ENCODE measurements around the gene ENHO.
"Not testable (repeated sequence)": the region's sequence is repeated elsewhere in the genome, so short reads cannot be mapped to it uniquely, and the experiment has no call there.

Gene ENHO

DNA sequence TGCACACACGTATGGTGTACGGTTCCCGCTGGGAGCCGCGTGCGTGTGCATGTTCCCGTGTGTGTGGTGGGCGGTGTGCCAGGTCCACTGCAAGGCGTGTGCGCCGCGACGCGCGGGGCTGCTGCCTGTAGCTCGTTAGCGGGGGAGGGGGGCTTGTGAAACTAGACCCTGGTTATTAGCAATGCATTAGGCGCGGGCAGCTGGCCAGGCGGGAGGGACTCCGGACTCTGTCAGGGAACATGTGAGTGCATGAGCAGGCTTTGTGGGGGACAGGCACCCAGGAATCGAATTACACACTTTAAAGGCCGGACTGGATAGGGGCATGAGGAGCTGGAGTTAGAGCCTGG lies 32.2 kb upstream of the ENHO start:
- no peak for DNase-seq

DNA sequence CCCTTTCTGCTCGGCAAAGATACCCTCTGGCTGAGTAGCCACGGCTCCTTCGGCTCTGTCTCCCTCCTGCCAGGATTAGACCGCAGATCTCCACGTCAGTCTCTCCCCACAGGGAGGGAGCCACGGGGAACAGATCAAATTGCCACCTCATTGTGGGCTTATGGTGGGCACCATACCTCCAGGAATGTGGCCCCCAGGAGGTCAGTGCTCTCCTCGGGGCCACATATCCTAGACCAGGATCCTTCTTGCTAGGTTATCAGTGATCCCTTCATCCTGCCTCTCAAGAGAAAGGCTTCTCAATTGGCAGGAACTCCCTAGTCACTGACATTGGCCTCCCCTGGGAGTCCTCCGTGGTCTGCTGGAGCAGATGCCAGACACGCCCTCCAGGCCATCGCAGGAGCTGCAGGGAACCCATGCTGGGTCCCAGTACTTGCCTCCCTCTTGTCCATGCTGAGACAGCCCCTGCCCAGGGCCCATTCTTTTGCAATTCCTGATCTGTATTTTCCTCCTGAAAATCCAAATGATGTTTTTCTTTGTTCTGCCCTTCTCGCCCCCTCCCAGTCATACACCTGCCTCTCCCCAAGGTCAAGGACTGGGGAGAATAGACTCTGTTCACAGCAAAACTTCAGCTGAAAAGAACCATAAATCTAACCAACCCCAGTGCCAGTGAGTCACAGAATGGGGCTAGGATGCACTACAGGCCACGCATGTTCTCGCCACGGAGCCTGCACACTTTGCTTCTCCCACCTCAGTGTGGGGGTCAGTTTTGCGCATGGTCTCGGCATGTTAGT lies 31.6 kb upstream of the ENHO start:
- DNase-seq: no peak

DNA sequence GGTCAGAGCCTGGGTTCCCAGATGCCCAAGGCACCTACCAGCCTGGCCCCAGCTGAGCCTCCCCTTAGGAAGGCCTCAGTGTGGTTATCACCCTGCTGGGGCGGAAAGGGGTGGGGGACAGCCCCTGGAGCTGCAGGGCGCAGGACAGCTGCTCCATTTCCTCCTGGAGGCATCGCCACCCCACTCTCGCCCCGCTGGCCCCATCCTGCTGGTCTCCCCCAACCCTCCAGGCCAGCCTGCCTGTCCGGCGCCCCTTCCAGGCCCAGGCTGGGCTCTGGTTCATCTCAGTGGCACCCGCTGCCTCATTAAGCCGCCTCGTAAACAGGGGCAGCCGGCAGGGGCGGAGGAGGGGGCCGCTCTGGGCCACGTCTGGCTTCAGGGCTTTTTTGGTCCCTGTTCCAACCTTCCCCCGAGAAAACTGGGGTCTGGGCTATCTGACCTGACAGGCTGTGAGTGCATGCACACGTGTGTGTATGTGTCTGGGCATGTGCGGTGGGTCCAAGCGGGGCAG lies 30.8 kb upstream of the ENHO start:
- DNase-seq: no peak

DNA sequence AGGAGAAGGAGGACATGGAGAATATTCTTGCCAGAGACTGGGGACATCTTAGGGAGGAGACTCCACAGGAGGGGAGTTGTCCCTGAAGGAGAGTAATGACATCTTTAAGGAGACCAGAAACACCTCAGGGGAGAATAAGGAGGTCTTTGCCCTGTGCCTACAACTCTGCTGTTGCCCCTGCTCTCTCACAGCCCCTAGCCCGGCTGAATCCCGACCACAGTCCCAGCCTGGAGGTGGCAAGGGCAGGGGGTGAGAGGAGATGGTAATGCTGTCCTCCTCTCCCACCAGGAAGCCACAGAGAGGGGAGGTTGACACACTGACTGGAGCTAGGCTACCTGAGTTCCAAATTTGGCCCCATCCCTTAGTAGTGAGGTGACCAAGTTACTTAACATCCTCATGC lies 30.2 kb upstream of the ENHO start:
- no peak for DNase-seq

DNA sequence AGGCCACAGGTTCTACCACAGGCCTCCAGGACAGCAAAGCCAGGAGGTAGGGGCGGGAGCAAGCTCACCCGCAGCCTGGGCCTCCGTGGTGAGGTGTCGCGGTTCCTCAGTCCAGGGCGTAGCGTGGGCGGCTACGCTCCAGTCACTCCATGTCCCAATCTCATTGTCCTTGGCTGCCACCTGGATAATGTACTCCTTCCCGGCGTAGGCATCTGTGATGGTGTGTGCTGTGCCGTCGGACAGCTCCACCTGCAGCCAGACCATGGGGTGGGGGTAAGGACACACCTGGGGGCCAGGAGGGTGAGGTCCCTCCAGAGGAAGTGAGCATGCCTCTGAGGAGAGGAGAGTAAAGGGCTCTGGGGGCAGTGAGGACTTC lies 29.8 kb upstream of the ENHO start:
- DNase-seq: no peak

DNA sequence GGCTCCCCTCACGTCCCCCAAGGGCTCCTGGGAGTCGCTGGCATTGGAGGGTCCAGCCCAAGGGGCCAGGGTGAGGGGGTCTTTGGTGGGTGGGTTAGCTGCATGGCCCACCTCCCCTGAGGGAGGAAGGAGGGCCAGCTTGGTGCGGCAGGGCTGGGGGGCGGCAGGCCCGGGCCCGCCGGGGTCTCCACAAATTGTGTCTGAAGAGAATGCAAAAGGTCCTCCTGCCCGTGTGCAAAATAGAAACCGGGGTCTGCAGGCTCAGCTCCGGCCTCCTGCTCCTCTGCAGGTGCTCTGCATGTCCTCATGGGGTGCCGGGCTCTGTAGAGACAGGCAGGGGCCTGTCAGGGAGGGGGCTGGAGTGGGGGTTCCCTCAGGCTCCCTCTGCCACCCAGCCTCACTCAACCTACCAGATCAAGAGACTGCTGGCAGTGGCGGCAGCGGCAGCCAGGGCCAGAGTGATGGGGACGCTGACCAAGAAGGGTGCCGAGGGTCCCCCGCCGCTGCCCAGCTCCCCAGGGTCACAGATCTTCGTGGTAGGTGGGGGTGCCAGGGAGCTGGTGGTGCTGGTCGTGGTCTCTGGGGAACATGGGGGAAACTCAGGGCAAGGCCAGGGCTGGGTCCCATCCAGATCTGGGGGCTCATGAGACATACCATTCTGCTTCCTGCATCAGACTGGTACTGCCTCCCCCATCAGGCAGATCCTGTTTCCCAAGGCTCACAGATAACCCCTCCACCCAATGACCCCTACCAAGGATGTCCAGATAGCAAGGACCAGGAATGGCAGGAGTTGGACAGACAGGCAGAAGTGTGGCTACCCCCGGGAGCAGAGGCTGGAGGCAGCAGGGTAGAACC lies 29.2 kb upstream of the ENHO start:
- DNase-seq: no peak

DNA sequence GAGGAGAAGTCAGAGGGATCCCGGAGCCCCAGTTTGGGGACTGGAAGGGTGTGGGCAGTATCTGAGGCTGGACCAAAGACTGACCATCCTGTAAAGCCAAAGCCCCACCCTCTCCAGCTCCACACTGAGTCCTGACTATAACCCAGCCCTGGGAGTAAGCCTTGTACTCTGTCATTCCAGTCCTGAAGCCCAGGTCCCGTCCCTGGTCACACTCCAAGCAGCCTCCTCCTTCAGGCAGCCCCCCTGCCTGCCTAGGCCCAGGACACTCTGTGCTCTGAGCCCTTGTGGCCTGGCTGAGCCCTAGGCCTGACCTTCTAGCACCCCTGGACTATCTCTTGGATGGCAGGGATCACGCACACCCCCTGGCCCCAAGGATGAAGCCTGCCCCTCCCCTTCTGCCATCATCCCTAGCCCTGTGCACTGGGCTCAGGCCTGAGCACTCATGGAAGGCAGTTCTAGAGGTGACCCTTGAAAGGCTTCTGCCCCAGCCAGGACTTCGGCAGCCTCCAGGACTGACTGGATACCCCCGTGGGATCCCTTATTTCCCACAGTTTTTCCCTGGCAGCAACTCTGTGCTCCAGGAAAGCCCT lies 28.0 kb upstream of the ENHO start:
- DNase-seq: no peak

DNA sequence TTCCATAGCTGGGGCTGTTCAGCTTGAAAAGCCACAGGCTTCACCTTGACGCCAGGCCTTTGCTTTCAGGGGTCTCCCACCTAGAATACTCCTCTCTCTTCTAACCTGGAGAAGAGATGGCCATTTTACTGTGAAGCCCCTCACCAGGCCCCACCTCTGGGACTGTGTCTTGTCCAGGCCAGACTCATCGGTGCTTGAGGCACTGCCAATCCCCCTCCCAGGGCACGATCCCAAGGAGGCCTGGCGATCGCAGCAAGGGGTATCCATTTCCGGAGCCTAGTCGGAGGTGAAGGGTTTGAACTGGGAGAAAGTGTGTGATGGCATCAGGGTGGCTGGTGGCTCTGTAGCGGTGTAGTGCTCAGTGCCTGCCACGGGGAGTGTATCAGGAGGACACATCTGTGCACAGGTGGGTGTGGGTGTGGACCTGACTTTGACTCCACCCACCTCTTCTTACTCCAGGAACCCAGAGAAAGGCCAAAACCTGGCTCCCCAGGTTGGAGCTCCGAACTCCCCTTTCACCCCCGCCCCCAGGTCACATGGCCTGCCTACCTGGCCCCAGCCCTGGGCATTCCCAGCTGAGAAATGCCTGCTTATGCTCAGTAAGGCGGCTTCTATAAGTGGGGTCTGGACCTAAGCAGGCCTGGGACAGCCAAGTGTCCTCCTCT lies 27.4 kb upstream of the ENHO start:
- DNase-seq: no peak

DNA sequence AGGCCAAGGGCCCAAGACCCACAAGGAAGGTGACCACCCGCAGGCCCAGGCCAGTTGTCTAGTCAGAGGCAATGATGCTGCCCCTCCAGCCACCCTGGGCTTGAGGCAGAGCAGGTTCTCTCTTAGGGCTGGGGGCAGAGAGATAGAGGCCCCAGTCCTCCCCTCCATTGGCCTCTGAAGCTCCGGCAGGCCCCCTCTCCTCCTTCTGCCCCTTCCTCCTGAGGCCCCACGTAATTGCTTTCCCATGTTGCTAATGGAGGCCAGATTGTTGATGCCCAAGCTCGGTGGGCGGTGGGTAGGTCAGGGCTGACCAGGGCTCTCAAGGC lies 26.6 kb upstream of the ENHO start:
- DNase-seq: no peak

DNA sequence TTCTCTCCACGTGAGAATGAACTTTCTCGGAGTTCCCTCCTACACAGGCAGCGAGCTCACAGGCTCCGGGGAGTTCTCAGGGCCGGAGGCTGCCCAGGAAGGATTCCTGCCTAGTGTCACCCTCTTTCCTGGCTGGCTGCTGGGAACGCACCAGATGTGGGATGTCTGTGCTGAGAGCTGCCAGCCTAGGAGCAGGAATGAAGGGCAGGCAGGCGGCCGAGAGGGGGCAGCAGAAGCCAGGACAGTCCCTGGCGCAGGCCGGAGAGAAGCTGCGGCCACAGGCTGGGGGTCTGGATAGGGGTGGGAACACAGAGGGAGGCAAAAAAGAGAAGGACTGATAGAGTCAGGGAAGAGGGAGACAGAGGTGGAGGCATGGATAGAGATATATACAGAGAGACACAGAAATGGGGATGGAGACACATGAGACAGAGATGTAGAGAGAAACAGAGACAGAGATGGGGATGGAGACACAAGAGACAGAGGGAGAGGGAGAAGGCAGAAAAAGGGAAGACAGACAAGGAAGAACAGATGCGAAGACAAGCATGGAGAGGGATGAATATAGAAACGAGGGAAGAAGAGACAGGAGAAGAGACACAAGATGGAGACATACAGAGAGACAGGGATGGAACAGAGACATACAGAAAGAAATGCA lies 25.3 kb upstream of the ENHO start:
- DNase-seq: peak; percentile 67

DNA sequence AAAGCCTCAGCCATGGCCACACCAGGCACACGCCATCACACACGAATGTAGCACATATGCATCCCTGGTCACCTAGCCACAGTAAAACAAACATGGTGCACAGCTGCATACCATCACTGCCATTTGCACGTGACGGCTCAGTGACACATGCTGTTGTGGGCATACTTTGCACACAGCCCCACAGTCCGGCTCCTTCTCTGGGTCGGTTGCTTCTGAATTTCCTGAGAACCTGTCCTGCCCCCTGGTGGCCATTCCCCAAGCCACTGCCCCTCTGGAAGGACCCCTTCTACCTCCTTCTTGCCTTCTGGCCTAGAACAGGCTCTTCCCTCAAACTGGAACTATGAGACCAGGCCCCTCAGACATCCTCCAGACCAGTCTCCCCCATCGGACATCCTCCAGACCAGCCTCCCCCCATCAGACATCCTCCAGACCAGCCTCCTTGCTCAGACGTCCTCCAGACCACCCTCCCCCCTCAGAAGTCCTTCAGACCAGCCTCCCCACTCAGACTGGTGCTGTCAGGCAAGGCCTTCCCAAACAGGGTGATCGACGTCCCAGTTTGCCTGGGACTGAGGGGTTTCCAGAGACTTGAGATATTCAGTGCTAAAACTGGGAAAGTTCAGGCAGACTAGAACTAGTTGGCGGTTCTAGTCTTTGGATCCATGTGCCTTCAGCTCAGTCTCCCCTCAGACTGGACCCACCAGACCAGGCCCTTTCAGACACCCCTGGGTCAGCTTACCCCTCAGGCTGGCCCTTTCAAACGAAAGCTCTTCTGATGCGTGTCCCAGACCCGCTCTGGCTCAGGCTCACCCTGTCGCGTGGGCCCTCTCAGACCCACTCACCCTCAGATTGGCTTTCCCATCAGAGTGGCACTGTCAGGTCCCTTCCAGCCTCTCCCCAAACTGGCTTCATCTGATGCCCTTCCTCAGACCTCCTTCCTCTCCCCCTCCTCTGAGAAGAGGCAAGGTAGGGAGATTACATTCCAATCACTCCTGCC lies 24.3 kb upstream of the ENHO start:
- peak; percentile 85 for DNase-seq

DNA sequence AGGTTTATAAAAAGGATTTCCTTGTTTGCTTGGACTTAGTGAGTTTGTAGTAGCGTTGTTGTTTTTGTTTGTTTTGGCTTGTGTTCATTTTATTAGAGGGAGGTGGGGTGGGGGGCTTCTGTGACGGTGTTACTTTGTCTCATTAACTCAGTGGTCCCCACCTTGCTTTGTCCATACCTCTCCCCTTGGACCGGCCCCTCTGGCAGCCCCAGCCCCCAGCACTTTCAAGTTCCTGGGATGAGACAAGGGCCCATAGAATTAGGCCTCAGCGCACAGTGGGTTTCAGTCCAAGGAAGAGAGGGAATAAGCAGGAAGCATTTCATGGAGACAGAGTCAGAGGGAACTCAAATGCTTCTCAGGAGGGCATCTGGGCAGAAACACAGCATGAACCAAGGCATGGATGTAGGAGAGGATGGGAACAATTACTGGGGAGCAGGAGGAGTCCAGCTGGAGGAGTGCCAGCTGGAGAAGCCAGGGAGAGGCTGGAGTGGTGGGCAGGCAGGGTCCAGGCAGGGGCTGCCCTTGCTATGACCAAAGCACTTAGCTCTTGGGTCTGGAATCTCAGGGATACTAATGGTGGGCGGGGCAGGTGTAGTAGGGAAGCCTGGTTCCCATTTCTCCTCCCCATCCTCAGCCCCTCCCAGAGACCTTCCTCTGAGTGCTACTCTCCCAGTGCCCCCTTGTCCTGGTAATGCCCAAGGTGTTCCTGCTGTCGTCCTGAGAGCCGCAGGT lies 23.5 kb upstream of the ENHO start:
- no peak for DNase-seq

DNA sequence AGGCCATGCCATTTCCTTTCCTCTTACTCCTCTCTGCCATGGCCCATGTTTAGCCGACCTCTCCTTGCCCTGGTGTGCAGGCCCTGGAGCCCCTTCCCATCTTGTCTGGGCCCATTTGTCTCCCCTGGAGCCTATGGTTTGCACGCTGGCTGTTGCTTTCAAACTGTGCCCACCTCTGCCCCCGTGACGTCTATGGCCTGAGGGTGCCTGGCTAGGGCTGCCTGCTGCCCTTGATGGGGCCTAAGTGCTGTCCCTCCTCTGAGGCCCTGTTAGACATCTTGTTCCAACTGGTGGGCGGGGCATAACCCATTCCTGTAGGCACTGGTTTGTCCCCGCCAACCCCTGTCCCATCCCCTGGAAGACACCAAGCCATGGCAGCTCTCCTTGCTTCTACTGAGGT lies 22.7 kb upstream of the ENHO start:
- DNase-seq: no peak

DNA sequence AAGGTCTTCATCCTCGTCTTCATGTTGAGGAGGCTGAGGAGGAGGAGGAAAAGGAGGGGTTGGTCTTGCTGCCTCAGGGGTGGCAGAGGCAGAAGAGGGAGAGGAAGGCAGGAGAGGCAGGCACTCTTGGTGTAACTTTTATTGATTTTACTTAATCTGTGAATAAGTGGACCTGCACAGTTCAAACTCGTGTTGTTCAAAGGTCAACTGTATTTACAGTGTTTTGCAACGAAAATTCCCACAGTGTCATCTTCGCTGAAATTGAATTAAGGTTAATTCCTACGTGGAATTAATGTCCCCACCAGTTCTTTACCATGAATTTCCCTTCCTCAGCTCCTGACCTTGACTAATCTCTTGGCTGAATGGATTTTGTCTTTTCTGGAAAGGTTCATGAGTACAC lies 21.2 kb upstream of the ENHO start:
- DNase-seq: no peak

DNA sequence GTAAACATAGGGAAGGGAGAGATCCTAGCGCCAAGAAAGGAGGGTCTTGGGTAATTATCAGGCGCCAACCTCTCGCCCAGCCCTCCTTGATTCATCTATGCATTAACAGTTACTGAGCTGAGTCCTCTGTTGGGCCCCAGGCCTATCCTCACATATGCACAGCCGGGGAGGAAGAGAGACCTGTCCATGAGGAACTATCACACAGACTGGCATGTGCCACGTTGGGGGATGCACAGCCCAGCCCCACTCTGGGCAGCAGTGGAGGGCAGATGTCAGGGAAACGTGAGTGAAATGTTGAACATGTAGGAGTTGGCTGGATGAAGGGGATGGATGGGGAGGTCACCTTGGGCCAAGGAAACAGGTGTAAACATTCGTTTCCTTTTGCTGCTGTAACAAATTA lies 18.8 kb upstream of the ENHO start:
- no peak for DNase-seq

DNA sequence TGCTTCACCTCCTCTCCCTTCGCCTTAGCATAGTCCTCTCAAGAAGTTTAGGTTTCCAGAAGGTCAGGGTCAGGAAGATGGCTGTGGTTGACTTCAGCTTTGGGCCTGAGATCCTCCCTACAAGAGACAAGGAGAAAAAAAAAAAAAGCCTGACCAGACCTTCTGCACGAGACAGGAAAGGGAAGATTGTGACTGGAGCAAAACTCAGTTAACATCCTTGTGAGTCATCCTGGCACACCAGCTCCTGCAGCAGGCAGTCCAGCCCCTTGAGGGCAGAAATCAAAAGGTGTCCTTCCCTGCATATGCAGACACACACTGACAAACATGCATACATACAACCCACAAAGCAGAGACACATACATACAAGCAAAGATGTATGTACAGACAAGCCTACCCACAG lies 18.0 kb upstream of the ENHO start:
- DNase-seq: no peak

DNA sequence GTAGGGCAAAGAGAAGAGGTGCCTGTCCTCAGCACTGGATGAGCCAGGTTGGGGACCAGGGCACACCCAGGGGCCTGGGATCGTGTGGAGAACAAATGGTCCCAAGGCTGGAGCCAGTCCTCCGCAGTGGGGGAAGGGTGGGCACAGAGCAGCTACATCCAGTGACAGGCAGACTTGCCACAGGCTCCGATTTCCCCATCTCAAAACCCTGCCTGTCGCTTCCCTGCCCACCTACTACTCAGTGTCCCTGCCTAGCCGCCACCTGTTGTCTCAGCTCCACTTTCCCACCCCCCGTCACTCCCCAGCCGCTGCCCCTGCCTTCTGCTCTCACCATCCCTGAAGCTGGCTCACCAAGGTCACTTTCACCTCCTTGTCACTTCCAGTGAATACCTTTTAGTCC lies 13.9 kb upstream of the ENHO start:
- DNase-seq: no peak

DNA sequence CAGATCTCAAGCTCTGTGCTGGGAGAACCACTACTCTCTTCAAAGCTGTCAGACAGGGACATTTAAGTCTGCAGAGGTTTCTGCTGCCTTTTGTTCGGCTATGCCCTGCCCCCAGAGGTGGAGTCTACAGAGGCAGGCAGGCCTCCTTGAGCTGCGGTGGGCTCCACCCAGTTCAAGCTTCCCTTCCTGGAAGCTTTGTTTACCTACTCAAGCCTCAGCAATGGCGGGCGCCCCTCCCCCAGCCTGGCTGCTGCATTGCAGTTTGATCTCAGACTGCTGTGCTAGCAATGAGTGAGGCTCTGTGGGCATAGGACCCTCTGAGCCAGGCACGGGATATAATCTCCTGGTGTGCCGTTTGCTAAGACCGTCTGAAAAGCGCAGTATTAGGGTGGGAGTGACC lies 9.3 kb upstream of the ENHO start:
- not testable (repeated sequence) for DNase-seq

DNA sequence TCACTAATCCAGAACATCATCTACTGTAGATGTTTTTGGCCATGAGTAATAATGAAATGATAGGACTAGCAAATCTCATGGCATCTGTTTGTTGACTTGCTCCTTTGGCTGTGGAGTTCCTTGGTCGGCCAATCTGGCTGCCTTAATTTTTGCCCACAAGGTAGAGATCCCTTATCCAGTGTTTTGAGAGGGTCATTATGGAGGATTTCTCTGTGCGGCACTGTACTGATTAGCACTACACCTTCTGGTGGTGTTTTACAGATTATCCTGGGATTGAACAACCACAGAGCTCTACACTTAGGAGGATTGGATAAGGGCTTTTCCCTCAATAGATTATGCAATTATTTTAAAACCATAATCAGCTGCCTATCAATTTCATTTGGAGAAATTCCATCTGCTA lies 3.2 kb upstream of the ENHO start:
- DNase-seq: no peak

DNA sequence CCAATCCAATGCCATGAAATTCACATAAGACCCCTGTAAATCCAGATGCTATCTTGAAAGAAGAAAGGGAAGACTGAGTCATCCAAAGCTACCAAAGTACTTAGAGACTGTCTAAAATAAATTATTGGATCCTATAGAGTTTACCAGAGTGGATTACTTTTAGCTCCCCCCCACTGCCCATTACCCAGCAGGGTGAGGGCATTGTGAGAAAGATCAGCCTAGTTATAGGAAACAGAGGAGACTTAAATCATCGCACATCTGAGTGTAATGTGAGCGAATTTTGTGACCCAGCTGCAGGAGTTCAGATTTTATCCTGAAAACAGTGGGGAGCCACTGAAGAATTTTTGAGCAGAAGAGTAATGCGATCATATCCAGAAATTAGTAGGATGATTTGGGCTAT lies 1.6 kb upstream of the ENHO start:
- DNase-seq: no peak

All from hematopoietic multipotent progenitor cell treated with erythropoietin and hydrocortisone succinate and interleukin-3 and kit ligand, for 6 days (in vitro differentiated cells).